ENCODE results near the gene CEP41. TPM values are rescaled to one million over a fixed set of nuclear protein-coding genes. Genes with fewer than 3 reads are reported as not detected.

CEP41 gene
- polyA plus RNA-seq, 2 of the 4 experiments (the other 2 are of a cell fraction): 13.0 to 23.1 TPM

DNA sequence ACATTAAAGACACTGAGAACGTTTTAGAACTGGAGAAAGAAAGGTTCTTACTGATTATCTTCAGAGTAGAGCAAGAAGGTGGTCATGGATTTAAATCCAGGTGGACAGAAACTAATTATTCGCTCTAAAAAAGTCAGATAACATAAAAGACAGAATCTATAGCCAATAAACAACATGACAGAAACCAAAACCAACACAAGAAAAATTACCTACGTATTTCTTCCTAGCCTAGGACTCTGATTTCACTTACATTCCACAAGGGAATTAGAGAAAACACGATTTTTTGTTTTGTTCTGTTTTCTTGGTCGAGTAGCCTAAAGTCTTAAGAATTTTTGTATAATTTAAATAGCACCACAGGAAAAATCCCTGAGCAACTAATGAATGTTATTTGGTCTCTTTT, 45.4 kb downstream of the CEP41 start:
- no peak for TF ChIP-seq CBX2 (IDR thresholded peaks at IDR 0.05; ENCODE audit: borderline replicate concordance, low read depth)
- TF ChIP-seq RNF2 (IDR thresholded peaks at IDR 0.05; ENCODE audit: borderline replicate concordance, low read depth): no peak
- TF ChIP-seq, protein P1, sequence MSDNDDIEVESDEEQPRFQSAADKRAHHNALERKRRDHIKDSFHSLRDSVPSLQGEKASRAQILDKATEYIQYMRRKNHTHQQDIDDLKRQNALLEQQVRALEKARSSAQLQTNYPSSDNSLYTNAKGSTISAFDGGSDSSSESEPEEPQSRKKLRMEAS (IDR thresholded peaks at IDR 0.05): no peak
- TF ChIP-seq, protein P2, sequence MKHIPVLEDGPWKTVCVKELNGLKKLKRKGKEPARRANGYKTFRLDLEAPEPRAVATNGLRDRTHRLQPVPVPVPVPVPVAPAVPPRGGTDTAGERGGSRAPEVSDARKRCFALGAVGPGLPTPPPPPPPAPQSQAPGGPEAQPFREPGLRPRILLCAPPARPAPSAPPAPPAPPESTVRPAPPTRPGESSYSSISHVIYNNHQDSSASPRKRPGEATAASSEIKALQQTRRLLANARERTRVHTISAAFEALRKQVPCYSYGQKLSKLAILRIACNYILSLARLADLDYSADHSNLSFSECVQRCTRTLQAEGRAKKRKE (CRISPR knock-in tag; IDR thresholded peaks at IDR 0.05; ENCODE audit: low read depth): no peak
- TF ChIP-seq CHD4 (IDR thresholded peaks at IDR 0.05; ENCODE audit: borderline replicate concordance): no peak
- no peak for TF ChIP-seq EHMT2 (IDR thresholded peaks at IDR 0.05; ENCODE audit: low read depth)
- TF ChIP-seq NPAS2 (CRISPR knock-in tag; IDR thresholded peaks at IDR 0.05; ENCODE audit: borderline replicate concordance): no peak
- TF ChIP-seq JUNB (IDR thresholded peaks at IDR 0.05): no peak
- no peak for TF ChIP-seq CBX8 (IDR thresholded peaks at IDR 0.05)
- TF ChIP-seq FOSL2 (IDR thresholded peaks at IDR 0.05): no peak
- TF ChIP-seq FOSL2 (CRISPR knock-in tag; IDR thresholded peaks at IDR 0.05): no peak
- no peak for TF ChIP-seq HEYL (CRISPR knock-in tag; IDR thresholded peaks at IDR 0.05)
- TF ChIP-seq HOXA7 (CRISPR knock-in tag; IDR thresholded peaks at IDR 0.05): no peak
- TF ChIP-seq JUN (IDR thresholded peaks at IDR 0.05): no peak
- TF ChIP-seq RFX5 (IDR thresholded peaks at IDR 0.05): no peak
- no peak for TF ChIP-seq KDM5A (IDR thresholded peaks at IDR 0.05)
- no peak for TF ChIP-seq FOSB (CRISPR knock-in tag; IDR thresholded peaks at IDR 0.05)
- no peak overlapping the region for H3K27ac ChIP-seq
- WGBS (ENCODE audit: missing lambda C conversion rate): 59% methylated on average over 5 of the region's 5 CpGs
- H3K4me1 ChIP-seq: no peaks in the 10 kb centered on the region
- H3K4me2 ChIP-seq: no peak overlapping the region
- ChIA-PET POLR2A (no interaction called here), CTCF (no interaction called here)
- no peak for ATAC-seq
- no peak overlapping the region for H3K4me3 ChIP-seq
- no peak for DNase-seq (ENCODE audit: low read depth in 1 of 2, low spot score in 1 of 2)
- no peaks in the 10 kb centered on the region for H3K9me3 ChIP-seq
- no peak for FAIRE-seq

DNA sequence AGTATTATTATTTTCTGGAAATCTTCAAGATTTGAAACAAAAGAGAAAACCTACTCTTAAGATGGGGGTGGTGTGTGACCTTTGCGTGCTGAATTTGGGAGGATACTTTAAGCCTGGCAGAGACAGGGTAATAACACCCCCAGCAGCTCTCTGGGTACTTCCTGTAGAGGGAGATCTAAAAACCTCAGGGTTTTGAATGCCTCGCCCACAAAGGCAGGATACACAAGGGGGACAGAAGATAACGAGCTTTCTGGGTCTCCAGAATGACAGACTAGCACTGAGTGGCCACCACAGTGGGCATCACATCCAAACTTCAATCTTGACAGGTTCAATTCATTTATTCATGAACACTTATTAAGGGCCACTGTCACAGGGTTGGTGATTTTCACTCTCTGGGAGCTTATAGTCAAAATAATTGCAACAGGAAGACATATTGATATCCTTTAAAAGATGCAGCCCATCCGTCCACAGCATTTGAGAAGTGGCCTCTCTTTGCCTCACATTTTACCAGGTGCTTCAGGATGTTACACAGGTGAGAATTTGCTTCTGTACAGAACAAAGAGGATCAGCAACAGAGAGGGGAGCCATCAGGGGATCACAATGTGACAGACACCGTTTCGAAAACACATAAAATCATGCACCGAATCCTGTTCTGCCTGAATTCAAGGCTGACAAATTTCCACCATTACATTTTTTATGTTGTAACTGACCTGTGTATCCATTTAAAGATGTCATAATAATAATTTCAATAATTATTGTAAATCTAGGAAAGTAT, 46.2 kb downstream of the CEP41 start:
- no peak for TF ChIP-seq JUN (IDR thresholded peaks at IDR 0.05)
- TF ChIP-seq FOXS1 (CRISPR knock-in tag; IDR thresholded peaks at IDR 0.05): no peak
- TF ChIP-seq, protein P3, sequence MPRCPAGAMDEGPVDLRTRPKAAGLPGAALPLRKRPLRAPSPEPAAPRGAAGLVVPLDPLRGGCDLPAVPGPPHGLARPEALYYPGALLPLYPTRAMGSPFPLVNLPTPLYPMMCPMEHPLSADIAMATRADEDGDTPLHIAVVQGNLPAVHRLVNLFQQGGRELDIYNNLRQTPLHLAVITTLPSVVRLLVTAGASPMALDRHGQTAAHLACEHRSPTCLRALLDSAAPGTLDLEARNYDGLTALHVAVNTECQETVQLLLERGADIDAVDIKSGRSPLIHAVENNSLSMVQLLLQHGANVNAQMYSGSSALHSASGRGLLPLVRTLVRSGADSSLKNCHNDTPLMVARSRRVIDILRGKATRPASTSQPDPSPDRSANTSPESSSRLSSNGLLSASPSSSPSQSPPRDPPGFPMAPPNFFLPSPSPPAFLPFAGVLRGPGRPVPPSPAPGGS (IDR thresholded peaks at IDR 0.05): no peak
- TF ChIP-seq RARB (CRISPR knock-in tag; IDR thresholded peaks at IDR 0.05): no peak
- TF ChIP-seq ZFP36 (IDR thresholded peaks at IDR 0.05; ENCODE audit: borderline replicate concordance, partially characterized antibody): no peak
- TF ChIP-seq, protein P4, sequence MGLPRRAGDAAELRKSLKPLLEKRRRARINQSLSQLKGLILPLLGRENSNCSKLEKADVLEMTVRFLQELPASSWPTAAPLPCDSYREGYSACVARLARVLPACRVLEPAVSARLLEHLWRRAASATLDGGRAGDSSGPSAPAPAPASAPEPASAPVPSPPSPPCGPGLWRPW (IDR thresholded peaks at IDR 0.05): no peak
- no peak for TF ChIP-seq CEBPB (IDR thresholded peaks at IDR 0.05)
- TF ChIP-seq SMC3 (IDR thresholded peaks at IDR 0.05): no peak
- TF ChIP-seq MYC (IDR thresholded peaks at IDR 0.05; ENCODE audit: borderline replicate concordance, low read length): no peak
- no peak for TF ChIP-seq TFCP2L1 (CRISPR knock-in tag; IDR thresholded peaks at IDR 0.05)
- no peak for TF ChIP-seq RCOR1 (IDR thresholded peaks at IDR 0.05; ENCODE audit: low read depth, low read length)
- TF ChIP-seq, protein P5, sequence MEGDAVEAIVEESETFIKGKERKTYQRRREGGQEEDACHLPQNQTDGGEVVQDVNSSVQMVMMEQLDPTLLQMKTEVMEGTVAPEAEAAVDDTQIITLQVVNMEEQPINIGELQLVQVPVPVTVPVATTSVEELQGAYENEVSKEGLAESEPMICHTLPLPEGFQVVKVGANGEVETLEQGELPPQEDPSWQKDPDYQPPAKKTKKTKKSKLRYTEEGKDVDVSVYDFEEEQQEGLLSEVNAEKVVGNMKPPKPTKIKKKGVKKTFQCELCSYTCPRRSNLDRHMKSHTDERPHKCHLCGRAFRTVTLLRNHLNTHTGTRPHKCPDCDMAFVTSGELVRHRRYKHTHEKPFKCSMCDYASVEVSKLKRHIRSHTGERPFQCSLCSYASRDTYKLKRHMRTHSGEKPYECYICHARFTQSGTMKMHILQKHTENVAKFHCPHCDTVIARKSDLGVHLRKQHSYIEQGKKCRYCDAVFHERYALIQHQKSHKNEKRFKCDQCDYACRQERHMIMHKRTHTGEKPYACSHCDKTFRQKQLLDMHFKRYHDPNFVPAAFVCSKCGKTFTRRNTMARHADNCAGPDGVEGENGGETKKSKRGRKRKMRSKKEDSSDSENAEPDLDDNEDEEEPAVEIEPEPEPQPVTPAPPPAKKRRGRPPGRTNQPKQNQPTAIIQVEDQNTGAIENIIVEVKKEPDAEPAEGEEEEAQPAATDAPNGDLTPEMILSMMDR (IDR thresholded peaks at IDR 0.05): no peak
- no peak for DNase-seq (ENCODE audit: low read depth in 1 of 2, low spot score in 1 of 2)
- H3K4me2 ChIP-seq: no peak overlapping the region
- no peak for FAIRE-seq
- CTCF ChIA-PET: interaction anchor here (2.0 kb wide), 1 partner anchor 14 kb away, joined by 5 read pairs; the partner anchor contains the start of gene CPA1
- POLR2A ChIA-PET: no interaction called here
- H3K9me3 ChIP-seq: no peaks in the 10 kb centered on the region
- 91% methylated on average over 7 of the region's 7 CpGs for WGBS (ENCODE audit: missing lambda C conversion rate)
- H3K27ac ChIP-seq: no peak overlapping the region
- no peak overlapping the region for H3K4me3 ChIP-seq
- H3K4me1 ChIP-seq: no peaks in the 10 kb centered on the region
- no peak for ATAC-seq
